GM12892 (cell line): ENCODE results near the gene SDC1.

Source experiments
- DNase-seq: peaks from one replicate; pipeline ENCODE4 v3.0.0; 2011; ENCODE audit not compliant: insufficient read length
- FAIRE-seq: peaks from 2 replicates; lab custom pipeline; 2011; peaks lifted over from hg19 to GRCh38; lab: Jason Lieb, UNC
- POLR2A ChIP-seq: IDR thresholded peaks from 2 replicates; pipeline ENCODE4 v1.6.1; 2011; ENCODE audit warnings: low read depth, low read length, control low read depth
- POLR2AphosphoS5 ChIP-seq: IDR thresholded peaks from 2 replicates; pipeline ENCODE4 v1.6.1; 2011; ENCODE audit warnings: low read depth, low read length, control low read depth
- TAF1 ChIP-seq: IDR thresholded peaks from 2 replicates; pipeline ENCODE4 v1.6.1; 2011; ENCODE audit warnings: low read depth, mild to moderate bottlenecking, control low read depth, low read length, borderline replicate concordance

The SDC1 gene

GRCh38 chr2:20190876-20191713 is 33.8 kb downstream of the SDC1 start:
- no peak for DNase-seq
- FAIRE-seq, result peak; percentile 24
- TF ChIP-seq POLR2AphosphoS5, result no peak
- TF ChIP-seq POLR2A, result no peak
- no peak for TF ChIP-seq TAF1

- FAIRE-seq, result no peak
- no peak for TF ChIP-seq POLR2A
- DNase-seq, result no peak
These were observed 34.8 kb downstream of the SDC1 start for GRCh38 chr2:20190170-20190569.

- DNase-seq, result no peak
- TF ChIP-seq TAF1 (no peak), POLR2AphosphoS5 (no peak), POLR2A (no peak)
- no peak for FAIRE-seq
These were observed 35.5 kb downstream of the SDC1 start for GRCh38 chr2:20189299-20189931.

GRCh38 chr2:20188851-20189250 is 36.1 kb downstream of the SDC1 start:
- DNase-seq (no peak), FAIRE-seq (no peak)
- TF ChIP-seq TAF1, result no peak
- TF ChIP-seq POLR2AphosphoS5, result no peak
- TF ChIP-seq POLR2A, result no peak

- TF ChIP-seq TAF1, result no peak
- no peak for TF ChIP-seq POLR2A
- TF ChIP-seq POLR2AphosphoS5, result no peak
- FAIRE-seq (no peak), DNase-seq (no peak)
These were observed 36.7 kb downstream of the SDC1 start for GRCh38 chr2:20188201-20188600.

GRCh38 chr2:20187331-20187730 is 37.6 kb downstream of the SDC1 start:
- DNase-seq, result no peak
- no peak for TF ChIP-seq POLR2AphosphoS5
- FAIRE-seq, result no peak

- no peak for FAIRE-seq
- DNase-seq, result no peak
- no peak for TF ChIP-seq POLR2AphosphoS5
- no peak for TF ChIP-seq POLR2A
- no peak for TF ChIP-seq TAF1
These were observed 38.1 kb downstream of the SDC1 start for GRCh38 chr2:20186855-20187187.

- FAIRE-seq, result peak; percentile 72
- DNase-seq, result no peak
- TF ChIP-seq TAF1 (no peak), POLR2AphosphoS5 (no peak), POLR2A (peak; percentile 33; the same call in 1 of the 2 replicates)
These were observed 38.7 kb downstream of the SDC1 start for GRCh38 chr2:20186078-20186854.

- TF ChIP-seq POLR2A (no peak), POLR2AphosphoS5 (no peak), TAF1 (no peak)
- FAIRE-seq (no peak), DNase-seq (no peak)
These were observed 39.5 kb downstream of the SDC1 start for GRCh38 chr2:20185176-20186022.

- no peak for FAIRE-seq
- no peak for DNase-seq
- TF ChIP-seq POLR2A, result no peak
- no peak for TF ChIP-seq POLR2AphosphoS5
- no peak for TF ChIP-seq TAF1
These were observed 40.6 kb downstream of the SDC1 start for GRCh38 chr2:20184067-20184938.

GRCh38 chr2:20183373-20183772 is 41.6 kb downstream of the SDC1 start:
- FAIRE-seq, result no peak
- no peak for DNase-seq
- no peak for TF ChIP-seq TAF1
- no peak for TF ChIP-seq POLR2A
- TF ChIP-seq POLR2AphosphoS5, result no peak
